K562 (cell line): ENCODE results near the gene PPIA. TPM values are rescaled to one million over a fixed set of nuclear protein-coding genes. Genes with fewer than 3 reads are reported as not detected.
A peak's percentile ranks its signal among the peaks of the same experiment; 100 is the strongest.

Experiments
- CEBPG ChIP-seq, 3 experiments: fragments of 200-800 bp in 1 of 3; sonication (Bioruptor generic) in 1 of 3; sonication (generic) in 1 of 3; formaldehyde crosslinking in 1 of 3; IDR thresholded peaks in 2 of 3; conservative IDR thresholded peaks in 1 of 3; 2 replicates each; pipeline versions ENCODE4 v1.6.1 to v1.8.0; 2016 to 2022; ENCODE audit warnings: missing compliant biosample characterization in 2 of 3, missing genetic modification characterization in 2 of 3, mild to moderate bottlenecking in 1 of 3, missing genetic modification reagents in 1 of 3
- MYC ChIP-seq, 2 experiments: fragments of 250-450 bp in 1 of 2; sonication (Bioruptor Pico) in 1 of 2; IDR thresholded peaks; 2 replicates each; pipeline versions ENCODE4 v1.5.1 to v1.6.1; 2012 to 2021; ENCODE audit warnings: low read depth in 2 of 2, borderline replicate concordance in 1 of 2, improper control_type of control experiment in 1 of 2, low read length in 1 of 2, mild to moderate bottlenecking in 1 of 2, moderate library complexity in 1 of 2
- RBBP5 ChIP-seq: fragments of 200-600 bp; sonication (generic); IDR thresholded peaks from 2 replicates; pipeline ENCODE4 v1.6.1; 2012; ENCODE audit warnings: borderline replicate concordance, mild to moderate bottlenecking, low read length, control low read depth, inconsistent platforms; ENCODE audit not compliant: insufficient read depth, poor library complexity, severe bottlenecking
- SAFB2 ChIP-seq: fragments of 200-400 bp; formaldehyde crosslinking; IDR thresholded peaks from 2 replicates; pipeline ENCODE4 v1.6.1; 2018; ENCODE audit warnings: borderline replicate concordance, low read length, low read depth, moderate library complexity; ENCODE audit not compliant: severe bottlenecking
- TAF1 ChIP-seq: IDR thresholded peaks from 2 replicates; pipeline ENCODE4 v1.6.1; 2011; ENCODE audit warnings: mild to moderate bottlenecking, low read length, moderate library complexity; ENCODE audit not compliant: insufficient read depth, control insufficient read depth, severe bottlenecking; ENCODE audit errors: extremely low read depth
- ZBTB1 ChIP-seq: sonication (generic); formaldehyde crosslinking; IDR thresholded peaks from 2 replicates; pipeline ENCODE4 v1.8.1; 2023; ENCODE audit warnings: missing genetic modification reagents, low read depth, mild to moderate bottlenecking, borderline replicate concordance
- polyA plus RNA-seq, 8 experiments: library from polyadenylated mRNA; depleted of rRNA in 4 of 8; stranded (reverse) in 5 of 8; unstranded in 3 of 8; fragments of >200 nt; fragmentation: Nextera tagmentation in 2 of 8; fragmentation: Illumina TruSeq in 1 of 8; extraction: Ambion mirVana in 2 of 8; extraction: Trizol in 1 of 8; gene quantifications; 2 replicates each; pipeline versions ENCODE4 v1.2.1 to v1.2.3, GENCODE V29; 2011 to 2014; ENCODE audit warnings: inconsistent platforms in 1 of 8, missing spikeins in 1 of 8
- total RNA-seq, 7 experiments: library from RNA; depleted of rRNA in 6 of 7; stranded (reverse); fragments of >200 nt in 6 of 7; fragmentation: Illumina TruSeq in 2 of 7; extraction: Trizol in 2 of 7; gene quantifications; 2 replicates each; pipeline versions ENCODE4 v1.2.1 to v1.2.3, GENCODE V29; 2011 to 2021; ENCODE audit warnings: low replicate concordance in 1 of 7
- TF ChIP-seq, protein P1 (sequence below): sonication (generic); formaldehyde crosslinking; IDR thresholded peaks from 2 replicates; pipeline ENCODE4 v1.8.0; 2022; ENCODE audit warnings: missing genetic modification reagents, mild to moderate bottlenecking, moderate library complexity, borderline replicate concordance
- TF ChIP-seq, protein P2 (sequence below): fragments of 450-650 bp; IDR thresholded peaks from 2 replicates; pipeline ENCODE4 v1.6.1; 2017; ENCODE audit warnings: antibody characterized with exemption
- TF ChIP-seq, protein P3 (sequence below): fragments of 250-450 bp; sonication (Bioruptor Pico); IDR thresholded peaks from 2 replicates; pipeline ENCODE4 v1.8.0; 2021; ENCODE audit warnings: moderate library complexity, mild to moderate bottlenecking, inconsistent platforms
- TF ChIP-seq, protein P4 (sequence below), 2 experiments: IDR thresholded peaks; 2 replicates each; pipeline ENCODE4 v1.6.1; 2012; ENCODE audit warnings: improper control_type of control experiment in 2 of 2, low read depth in 2 of 2, low read length in 2 of 2, borderline replicate concordance in 1 of 2
- TF ChIP-seq, protein P5 (sequence below): fragments of 450-650 bp; IDR thresholded peaks from 2 replicates; pipeline ENCODE4 v1.6.1; 2016; ENCODE audit warnings: missing biosample characterization, missing genetic modification characterization
- TF ChIP-seq, protein P6 (sequence below): sonication (generic); formaldehyde crosslinking; IDR thresholded peaks from 2 replicates; pipeline ENCODE4 v1.8.0; 2022; ENCODE audit warnings: missing genetic modification reagents, mild to moderate bottlenecking, borderline replicate concordance

Gene PPIA
- total and polyA plus RNA-seq, 9 of the 15 experiments (the other 6 are each of a cell fraction or from before 2014, with no cell fraction given), result 2,583 to 7,504 (median 3,973) TPM

DNA sequence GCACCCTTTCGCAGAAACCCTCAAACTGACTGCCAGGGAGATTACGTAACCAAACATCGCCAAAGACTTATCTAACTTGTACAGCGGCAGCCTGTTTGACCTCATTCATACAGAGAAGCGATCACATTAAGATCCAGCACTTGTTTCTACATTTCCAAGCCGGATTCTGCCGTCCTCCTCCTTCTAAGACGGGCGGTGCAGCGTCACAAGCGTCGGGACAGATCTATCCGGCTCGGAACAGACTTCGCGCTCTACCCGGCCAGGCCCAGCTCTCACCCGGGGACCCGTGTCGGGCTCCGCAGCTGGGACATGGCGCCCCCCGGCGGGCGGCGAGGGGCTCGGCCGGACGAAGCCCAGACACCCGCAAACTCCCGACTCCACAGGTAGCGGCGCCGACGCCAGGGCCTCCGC lies 51.0 kb downstream of the PPIA start (continued):
- no peak for TF ChIP-seq SAFB2
- TF ChIP-seq, protein P1, sequence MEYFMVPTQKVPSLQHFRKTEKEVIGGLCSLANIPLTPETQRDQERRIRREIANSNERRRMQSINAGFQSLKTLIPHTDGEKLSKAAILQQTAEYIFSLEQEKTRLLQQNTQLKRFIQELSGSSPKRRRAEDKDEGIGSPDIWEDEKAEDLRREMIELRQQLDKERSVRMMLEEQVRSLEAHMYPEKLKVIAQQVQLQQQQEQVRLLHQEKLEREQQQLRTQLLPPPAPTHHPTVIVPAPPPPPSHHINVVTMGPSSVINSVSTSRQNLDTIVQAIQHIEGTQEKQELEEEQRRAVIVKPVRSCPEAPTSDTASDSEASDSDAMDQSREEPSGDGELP, result peak; percentile 93
- TF ChIP-seq ZBTB1 (CRISPR knock-in tag), result peak; percentile 90
- TF ChIP-seq, protein P2, sequence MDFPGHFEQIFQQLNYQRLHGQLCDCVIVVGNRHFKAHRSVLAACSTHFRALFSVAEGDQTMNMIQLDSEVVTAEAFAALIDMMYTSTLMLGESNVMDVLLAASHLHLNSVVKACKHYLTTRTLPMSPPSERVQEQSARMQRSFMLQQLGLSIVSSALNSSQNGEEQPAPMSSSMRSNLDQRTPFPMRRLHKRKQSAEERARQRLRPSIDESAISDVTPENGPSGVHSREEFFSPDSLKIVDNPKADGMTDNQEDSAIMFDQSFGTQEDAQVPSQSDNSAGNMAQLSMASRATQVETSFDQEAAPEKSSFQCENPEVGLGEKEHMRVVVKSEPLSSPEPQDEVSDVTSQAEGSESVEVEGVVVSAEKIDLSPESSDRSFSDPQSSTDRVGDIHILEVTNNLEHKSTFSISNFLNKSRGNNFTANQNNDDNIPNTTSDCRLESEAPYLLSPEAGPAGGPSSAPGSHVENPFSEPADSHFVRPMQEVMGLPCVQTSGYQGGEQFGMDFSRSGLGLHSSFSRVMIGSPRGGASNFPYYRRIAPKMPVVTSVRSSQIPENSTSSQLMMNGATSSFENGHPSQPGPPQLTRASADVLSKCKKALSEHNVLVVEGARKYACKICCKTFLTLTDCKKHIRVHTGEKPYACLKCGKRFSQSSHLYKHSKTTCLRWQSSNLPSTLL, result no peak
- peak; percentile 79 for TF ChIP-seq RBBP5
- TF ChIP-seq, protein P3, sequence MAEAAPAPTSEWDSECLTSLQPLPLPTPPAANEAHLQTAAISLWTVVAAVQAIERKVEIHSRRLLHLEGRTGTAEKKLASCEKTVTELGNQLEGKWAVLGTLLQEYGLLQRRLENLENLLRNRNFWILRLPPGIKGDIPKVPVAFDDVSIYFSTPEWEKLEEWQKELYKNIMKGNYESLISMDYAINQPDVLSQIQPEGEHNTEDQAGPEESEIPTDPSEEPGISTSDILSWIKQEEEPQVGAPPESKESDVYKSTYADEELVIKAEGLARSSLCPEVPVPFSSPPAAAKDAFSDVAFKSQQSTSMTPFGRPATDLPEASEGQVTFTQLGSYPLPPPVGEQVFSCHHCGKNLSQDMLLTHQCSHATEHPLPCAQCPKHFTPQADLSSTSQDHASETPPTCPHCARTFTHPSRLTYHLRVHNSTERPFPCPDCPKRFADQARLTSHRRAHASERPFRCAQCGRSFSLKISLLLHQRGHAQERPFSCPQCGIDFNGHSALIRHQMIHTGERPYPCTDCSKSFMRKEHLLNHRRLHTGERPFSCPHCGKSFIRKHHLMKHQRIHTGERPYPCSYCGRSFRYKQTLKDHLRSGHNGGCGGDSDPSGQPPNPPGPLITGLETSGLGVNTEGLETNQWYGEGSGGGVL (CRISPR knock-in tag), result no peak
- TF ChIP-seq, protein P4, sequence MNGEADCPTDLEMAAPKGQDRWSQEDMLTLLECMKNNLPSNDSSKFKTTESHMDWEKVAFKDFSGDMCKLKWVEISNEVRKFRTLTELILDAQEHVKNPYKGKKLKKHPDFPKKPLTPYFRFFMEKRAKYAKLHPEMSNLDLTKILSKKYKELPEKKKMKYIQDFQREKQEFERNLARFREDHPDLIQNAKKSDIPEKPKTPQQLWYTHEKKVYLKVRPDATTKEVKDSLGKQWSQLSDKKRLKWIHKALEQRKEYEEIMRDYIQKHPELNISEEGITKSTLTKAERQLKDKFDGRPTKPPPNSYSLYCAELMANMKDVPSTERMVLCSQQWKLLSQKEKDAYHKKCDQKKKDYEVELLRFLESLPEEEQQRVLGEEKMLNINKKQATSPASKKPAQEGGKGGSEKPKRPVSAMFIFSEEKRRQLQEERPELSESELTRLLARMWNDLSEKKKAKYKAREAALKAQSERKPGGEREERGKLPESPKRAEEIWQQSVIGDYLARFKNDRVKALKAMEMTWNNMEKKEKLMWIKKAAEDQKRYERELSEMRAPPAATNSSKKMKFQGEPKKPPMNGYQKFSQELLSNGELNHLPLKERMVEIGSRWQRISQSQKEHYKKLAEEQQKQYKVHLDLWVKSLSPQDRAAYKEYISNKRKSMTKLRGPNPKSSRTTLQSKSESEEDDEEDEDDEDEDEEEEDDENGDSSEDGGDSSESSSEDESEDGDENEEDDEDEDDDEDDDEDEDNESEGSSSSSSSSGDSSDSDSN (IDR thresholded peaks at IDR 0.05; ENCODE audit: borderline replicate concordance in 1 of 2, low read depth in 2 of 2, low read length in 2 of 2), result peak; percentile 96 to 99
- peak; percentile 89 for TF ChIP-seq CEBPG (CRISPR knock-in tag; IDR thresholded peaks at IDR 0.05)
- peak; percentile 96 to 97 for TF ChIP-seq CEBPG (tag; conservative IDR thresholded peaks at IDR 0.05 in 1 of 2, IDR thresholded peaks at IDR 0.05 in 1 of 2)
- 0 out of 2 replicates have a peak, but pooled peaks have one; percentile 25 for TF ChIP-seq MYC (IDR thresholded peaks at IDR 0.05; ENCODE audit: low read depth, low read length)
- no peak for TF ChIP-seq MYC (CRISPR knock-in tag; IDR thresholded peaks at IDR 0.05; ENCODE audit: borderline replicate concordance, low read depth)
- TF ChIP-seq, protein P5, sequence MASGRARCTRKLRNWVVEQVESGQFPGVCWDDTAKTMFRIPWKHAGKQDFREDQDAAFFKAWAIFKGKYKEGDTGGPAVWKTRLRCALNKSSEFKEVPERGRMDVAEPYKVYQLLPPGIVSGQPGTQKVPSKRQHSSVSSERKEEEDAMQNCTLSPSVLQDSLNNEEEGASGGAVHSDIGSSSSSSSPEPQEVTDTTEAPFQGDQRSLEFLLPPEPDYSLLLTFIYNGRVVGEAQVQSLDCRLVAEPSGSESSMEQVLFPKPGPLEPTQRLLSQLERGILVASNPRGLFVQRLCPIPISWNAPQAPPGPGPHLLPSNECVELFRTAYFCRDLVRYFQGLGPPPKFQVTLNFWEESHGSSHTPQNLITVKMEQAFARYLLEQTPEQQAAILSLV (tag), result peak; percentile 85
- TF ChIP-seq, protein P6, sequence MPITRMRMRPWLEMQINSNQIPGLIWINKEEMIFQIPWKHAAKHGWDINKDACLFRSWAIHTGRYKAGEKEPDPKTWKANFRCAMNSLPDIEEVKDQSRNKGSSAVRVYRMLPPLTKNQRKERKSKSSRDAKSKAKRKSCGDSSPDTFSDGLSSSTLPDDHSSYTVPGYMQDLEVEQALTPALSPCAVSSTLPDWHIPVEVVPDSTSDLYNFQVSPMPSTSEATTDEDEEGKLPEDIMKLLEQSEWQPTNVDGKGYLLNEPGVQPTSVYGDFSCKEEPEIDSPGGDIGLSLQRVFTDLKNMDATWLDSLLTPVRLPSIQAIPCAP (CRISPR knock-in tag), result no peak
- TF ChIP-seq TAF1, result peak; percentile 56
